OCI-M2 (cell line): ENCODE measurements around the gene TMEM14C.

Experiments used
- DNase-seq: peaks from one replicate; lab custom pipeline; 2025; ENCODE audit not compliant: unreplicated experiment; lab: John Stamatoyannopoulos, UW

Gene TMEM14C

DNA sequence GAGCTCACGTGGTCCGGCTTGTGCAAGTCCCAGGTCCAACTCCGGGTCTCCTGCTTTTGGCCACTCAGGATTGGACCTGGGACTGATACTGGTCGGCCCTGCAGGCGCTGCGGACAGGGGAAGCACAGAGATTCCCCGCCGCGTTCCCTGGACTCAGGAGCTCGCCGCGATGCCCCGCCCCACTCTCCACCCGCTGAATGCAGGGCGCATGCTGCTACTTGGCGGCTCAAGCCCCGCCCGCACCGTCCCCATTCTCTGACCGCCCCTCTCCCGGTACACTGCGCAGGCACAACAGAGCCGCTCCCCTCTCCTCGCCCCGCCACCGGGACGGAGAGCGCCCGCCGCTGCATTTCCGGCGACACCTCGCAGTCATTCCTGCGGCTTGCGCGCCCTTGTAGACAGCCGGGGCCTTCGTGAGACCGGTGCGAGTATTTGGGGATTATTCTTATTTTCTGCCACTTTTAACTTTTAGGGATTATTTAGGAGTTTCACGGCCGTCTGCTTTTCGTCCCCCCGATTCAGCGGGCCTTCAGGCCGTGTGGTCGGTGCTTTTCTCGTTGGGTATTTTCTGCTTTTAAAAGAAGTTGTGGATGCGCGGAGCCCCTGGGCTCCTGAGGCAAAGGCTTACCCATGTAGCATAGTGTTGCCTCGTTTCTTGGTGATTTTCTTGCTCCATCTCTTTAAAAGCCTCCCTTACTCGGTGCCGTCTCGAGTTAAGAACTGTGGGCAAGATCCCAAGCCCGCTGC lies at the start of gene TMEM14C:
Gene TMEM14C (plus strand): TSS at position 251 of the 747 bp plus-strand sequence. CDS start 1,544 bp downstream, outside the sequence.
- peak; percentile 88 for DNase-seq

DNA sequence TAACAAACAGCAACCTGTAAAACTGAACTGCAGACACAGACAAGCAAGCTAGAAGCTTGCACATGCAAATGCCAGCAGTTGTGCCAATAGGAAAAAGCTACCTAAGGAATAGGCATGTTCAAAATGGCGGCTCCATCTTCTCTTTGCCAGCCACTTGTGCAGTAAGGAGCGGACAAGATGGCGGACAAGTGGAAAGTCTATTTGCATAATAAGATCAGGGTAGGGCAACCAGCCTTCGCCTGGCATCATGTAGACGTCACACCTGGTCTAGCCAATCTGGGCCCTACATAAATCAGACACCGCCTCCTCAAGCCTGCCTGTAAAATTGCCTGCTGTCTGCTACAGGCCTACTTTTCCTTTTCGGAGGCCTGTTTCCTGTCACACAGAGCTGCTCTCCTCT lies 46.5 kb upstream of the TMEM14C start:
- DNase-seq: no peak

DNA sequence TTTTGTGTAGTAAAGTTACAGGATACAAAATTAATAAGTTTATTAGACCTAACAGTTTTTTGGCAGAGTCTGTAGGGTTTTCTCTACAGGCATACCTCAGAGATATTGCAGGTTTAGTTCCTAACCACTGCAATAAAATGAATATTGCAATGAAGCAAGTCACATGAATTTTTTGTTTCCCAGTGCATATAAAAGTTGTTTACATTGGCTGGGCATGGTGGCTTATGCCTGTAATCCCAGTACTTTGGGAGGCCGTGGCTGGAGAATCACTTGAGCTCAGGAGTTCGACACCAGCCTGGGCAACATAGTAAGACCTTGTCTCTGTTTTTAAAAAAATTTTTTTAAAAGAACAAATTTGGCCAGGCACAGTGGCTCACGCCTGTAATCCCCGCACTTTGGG lies 44.4 kb upstream of the TMEM14C start:
- DNase-seq: no peak

DNA sequence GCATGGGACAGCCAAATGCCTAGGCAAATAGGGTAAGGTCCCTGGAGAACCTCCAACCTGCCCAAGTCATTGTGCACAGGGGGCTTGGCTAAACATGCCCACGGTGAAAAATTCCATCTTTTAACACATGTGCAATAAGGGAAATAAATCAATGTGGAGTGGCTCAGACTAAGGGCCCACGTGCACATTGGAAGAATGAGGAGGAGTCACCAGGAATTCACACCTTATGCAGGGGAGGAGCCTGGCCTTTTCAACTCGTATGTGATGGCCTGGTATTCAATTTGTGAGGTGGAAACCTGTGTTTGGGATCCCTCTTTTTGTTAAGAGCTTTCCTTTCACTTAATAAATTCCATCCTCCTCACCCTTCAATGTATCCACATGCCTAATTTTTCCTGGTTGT lies 41.1 kb upstream of the TMEM14C start:
- no peak for DNase-seq

DNA sequence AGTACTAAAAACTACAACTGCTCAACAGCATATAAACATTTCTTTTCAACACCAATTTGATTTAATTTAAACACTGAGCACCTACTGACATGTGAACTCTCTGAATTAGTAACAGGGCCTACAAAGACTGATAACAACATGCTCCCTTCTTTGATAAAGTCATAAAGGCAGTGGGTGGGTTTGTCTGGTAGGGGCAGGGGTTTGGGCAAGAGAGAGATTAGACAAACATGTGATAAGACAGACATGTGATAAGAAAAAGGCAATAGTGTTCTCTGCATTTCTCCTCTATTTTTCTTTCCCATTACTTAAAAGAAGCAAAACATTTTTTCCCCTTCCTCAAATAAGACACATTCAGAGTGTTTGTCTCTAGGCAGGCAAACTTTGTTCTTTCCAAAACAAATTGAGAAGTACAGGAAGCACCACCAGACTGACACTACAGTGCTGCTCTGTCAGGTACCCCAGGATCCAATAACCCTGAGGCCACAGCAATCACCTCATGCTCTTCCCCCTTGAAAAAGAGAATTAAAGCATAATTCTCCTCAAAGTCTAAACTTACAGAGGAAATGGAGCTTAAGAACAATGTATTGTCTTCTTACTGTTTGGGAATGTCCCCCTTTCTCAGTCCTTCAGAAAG lies 40.4 kb upstream of the TMEM14C start:
- DNase-seq: peak; percentile 30

DNA sequence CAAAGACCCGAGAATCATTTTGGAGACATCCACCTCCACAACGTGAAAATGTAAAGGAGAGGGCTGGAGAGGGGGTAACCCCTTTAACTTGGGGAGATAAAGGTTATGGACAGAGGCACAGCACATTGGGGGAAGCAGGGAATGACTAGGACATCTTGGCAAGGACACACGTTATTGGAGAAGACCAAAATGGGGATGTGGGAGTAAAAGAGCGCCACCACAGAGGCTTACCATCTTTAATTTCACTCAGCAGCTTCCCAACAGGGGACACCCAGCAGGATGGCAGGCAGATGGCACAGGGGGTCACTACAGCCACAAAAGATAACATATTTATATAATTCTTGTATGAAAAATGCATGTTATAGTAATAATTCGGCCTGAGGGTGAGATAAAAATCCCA lies 38.3 kb upstream of the TMEM14C start:
- DNase-seq: no peak

DNA sequence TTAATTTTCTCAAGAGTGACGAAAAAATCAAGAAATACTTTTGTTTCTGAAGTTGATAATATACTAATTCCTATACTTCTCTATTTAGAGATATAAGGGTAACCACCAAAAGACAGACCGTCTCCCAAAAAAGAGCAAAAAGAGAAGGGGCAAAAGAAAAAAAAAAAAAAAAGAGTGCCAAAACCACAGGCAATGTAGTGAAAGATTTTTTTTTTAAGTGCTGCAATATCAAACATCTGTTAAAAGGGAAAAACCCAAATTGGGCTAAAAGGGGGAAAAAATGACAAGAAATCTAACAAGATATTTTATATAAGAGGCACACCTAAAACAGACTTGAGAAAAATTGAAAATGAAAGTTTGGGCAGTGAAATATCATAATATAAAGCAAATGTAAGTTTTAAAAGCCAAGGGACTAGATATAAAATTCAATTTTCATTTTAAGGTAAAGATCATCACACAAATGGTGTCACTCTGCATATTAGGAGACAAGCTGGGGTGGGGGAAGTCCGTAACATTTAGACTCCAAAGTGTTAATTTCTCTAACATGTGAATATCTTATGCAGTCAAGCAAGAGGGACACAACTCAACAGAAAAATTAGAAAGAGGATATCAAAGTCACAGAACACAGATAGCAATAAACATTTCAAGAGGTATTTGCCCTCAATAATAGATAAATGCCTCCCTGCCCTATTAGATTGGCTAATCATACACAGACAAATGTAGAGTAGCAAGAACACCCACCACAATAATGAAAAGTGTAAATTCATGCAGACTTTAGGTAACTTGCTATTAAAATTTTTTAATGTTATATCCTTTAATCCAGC lies 37.6 kb upstream of the TMEM14C start:
- DNase-seq: no peak

DNA sequence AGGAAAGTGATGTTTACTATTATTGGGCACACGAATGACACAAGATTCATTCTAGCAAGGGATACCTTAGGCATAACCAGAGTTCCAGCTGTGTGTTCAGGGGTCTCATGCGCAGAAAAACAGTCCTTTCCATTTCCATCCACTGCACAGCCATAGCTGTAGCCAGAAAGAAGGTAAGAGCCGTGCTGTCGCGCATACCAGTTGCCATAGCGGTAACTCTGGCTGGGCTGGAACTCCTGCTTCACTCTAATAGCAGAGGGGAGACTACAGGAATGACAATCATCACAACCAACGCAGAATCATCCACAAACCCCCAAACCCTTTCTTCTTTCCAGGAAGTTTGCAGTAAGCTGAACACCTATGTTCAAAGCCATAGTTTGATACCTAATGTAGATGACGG lies 36.0 kb upstream of the TMEM14C start:
- DNase-seq: no peak

DNA sequence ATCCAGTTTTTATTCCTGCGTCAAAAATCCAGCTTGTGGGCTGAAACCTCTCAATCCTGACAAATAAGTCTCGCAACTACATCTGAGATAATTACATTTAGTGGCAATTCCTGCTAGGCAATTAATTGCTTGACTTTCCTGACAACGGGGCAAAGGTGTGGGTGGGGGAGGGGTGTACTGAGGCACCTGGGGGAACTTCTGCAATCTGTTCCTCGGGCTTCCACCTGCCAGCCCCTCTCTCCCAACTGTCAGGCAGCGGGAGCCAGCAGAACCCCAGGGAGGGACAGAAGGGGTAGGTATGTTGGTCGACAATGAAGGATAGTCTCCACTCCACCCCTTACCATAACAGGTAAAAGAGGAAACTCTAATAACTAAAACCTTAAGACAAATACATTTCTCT lies 35.3 kb upstream of the TMEM14C start:
- no peak for DNase-seq

DNA sequence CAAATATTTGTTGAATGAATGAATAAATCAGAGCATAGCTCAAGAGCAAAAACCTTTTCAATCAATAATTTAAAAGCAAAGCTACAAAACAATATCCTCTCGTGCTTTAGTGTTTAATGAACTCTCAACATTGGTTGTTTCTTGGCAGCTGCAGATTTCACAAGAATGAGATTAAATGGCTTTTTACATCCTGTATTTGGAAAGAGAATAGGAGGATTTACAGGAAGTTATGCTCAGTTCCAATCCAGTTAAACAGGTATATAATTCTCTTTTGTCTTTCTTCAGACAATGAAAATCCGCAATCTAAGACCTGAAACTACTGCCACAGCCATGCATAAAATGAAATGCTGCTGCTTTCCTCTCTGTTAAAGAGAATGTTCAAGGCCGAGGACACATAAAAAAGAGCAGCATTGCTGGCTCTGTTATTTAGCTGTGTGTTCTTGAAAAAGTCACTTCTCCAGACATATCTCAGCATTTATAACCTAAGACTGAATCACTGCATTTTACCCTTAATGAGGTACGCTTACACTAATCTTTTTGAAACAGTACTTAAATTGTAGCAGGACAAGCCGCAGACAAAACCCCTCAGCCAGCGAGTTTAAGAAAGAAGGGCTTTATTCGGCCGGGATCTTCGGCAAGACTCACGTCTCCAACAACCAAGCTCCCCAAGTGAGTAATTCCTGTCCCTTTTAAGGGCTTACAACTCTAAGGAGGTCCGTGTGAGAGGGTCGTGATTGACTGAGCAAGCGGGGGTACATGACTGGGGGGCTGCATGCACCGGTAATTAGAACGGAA lies 32.0 kb upstream of the TMEM14C start:
- no peak for DNase-seq

DNA sequence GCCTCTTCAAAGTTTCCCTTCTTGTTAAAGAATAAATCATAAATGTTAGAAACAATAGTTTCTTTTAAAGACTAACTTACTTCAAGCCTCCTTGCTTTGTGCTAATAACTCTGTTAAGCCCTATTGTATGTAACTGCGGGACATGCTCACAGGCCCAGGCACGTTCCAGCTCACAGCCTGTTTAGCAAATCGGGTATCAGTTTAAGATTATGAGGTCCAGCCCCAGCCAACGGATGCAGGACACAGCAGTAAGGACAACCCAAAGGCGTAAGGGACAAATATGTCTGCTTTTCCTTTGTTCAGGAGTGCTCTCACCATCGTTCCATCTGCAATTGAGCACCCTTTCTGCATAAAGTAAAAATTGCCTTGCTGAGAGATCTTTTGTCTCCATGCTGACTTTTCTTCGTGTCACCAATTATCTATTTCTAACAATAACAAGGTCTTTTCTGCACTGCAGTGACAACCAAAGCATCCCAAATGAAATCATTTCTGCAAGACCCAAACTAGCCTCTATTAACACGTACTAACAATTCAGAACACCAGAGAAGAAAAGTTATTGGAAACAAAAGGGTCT lies 29.8 kb upstream of the TMEM14C start:
- DNase-seq: no peak

DNA sequence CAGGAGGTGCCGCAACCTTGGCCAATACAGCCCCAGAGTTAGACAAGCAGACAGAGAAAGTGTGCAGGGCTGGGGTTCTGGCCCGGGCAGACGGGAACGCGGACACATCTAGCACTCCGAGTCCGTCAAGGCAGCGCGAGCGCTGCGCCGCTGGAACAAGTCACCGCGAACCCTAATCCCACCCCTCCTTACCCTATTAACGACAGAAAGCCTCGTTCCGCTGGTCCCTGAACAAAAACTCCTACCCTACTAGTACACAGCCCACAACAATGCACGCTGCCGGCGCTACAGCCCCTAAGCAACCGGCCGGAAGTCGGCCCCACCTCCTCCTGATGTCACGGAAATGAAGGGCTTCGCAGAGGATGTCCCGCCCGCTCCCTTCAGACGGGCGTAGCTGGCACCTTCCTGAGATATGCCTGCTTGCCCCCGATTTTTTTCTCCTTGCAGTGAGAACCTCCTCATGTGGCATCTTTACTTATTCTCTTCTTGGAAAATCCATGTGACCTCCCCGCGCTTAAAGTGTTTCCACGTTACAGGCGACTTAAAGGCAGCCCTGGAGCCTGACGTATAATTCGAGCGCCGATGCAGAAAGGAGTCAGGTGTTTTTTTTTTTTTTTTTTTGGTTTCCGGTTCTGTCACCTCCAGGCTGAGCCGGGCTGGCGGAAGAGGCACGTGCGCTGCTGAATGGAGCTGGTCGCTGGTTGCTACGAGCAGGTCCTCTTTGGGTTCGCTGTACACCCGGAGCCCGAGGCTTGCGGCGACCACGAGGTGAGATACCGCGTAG lies 28.4 kb upstream of the TMEM14C start, which contains the start of the genes C6orf52 and PAK1IP1:
Gene C6orf52 (minus strand): TSS at position 315 of the 784 bp plus-strand sequence. CDS start 7,066 bp downstream, outside the sequence.
Gene PAK1IP1 (plus strand): TSS at position 671 of the 784 bp plus-strand sequence. CDS start 14 bp downstream, at position 685.
- DNase-seq: peak; percentile 78

DNA sequence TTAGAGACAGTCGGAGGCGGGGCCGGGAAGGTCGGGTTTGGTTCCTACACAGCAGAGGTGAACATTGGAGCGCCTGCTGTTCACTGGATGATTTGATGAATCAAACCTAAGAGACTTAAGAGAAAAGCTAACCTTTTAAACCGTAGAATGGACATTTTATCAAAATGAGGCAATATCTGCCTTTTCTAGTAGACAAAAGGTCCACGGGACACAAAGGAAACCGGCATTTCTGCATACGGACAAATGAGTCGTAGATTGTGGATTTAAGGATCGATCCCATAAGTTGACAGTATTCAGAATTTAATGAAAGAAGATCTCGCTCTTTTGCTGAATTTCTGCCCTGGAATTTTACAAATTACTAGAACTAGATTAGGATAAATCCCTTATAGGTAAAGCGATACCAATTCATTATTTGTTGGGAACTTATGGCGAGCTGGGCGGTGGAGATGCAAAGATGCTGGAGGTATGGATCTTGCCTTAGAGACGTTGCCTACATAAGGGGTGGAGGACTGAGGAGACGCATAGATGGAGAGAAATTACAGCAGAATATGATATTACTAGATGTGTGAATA lies 27.7 kb upstream of the TMEM14C start:
- no peak for DNase-seq

DNA sequence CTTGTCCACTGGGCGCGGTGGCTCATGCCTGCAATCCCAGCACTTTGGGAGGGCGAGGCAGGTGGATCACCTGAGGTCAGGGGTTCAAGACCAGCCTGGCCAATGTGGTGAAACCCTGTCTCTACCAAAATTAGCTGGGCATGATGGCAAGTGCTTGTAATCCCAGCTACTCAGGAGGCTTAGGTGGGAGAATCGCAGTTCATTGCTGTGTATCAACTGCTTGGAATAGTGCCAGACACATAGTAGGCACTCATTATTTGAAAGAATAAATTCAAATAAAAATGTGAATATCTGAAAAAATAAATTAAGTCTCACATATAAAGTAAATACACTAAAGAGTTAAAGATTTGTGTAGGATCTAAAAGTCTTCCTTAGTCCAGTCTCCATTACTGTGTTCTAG lies 26.2 kb upstream of the TMEM14C start:
- DNase-seq: no peak

DNA sequence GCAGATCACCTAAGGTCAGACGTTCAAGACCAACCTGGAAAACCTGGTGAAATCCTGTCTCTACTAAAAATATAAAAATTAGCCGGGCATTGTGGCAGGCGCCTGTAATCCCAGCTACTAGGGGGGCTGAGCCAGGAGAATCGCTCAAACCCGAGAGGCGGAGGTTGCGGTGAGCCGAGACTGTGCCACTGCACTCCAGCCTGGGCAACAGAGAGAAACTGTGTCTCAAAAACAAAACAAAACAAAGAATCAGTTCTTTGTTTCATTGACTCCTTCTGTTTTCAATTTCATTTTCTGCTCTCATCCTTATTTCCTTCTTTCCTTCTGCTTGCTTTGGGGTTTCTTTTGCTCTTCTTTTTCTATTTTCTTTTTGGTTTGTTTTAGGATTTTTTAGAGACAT lies 8.9 kb upstream of the TMEM14C start:
- no peak for DNase-seq

DNA sequence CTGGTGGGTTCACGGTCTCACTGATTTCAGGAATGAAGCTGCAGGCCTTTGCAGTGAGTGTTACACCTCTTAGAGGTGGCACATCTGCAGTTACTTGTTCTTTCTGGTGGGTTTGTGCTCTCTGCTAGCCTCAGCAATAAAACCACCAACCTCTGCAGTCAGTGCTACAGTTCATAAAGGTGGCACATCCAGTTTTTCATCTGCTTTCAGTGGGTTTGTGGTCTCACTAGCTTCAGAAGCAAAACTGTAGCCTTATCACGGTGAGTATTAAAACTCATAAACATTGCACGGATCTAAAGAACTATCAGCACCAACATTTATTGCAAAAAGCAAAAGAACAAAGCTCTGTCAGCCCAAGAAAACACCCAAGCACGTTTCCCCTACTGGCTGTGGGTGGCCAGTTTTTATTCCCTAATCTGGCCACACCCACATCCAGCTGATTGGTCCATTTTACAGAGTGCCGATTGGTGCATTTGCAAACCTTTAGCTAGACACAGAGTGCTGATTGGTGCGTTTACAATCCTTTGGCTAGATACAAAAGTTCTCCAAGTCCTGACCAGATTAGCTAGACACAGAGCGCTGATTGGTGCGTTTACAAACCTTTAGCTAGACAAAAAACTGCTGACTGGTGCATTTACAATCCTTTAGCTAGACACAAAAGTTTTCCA lies 3.4 kb upstream of the TMEM14C start:
- DNase-seq: no peak

DNA sequence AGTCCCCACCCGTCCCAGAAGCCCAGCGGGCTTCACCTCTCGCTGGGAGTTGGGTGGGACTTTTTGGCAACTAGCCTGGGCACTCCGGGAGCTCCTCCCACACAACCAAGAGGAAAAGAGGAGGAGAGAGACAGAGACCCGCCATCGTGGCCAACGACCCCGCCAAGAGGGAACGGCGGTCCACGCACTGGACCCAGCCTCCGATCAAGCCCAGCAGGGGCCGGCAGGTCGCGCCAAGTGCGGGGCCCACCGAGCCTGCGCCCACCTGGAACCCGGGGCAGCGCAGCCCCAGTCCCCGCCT lies 3.0 kb upstream of the TMEM14C start:
- DNase-seq: no peak

DNA sequence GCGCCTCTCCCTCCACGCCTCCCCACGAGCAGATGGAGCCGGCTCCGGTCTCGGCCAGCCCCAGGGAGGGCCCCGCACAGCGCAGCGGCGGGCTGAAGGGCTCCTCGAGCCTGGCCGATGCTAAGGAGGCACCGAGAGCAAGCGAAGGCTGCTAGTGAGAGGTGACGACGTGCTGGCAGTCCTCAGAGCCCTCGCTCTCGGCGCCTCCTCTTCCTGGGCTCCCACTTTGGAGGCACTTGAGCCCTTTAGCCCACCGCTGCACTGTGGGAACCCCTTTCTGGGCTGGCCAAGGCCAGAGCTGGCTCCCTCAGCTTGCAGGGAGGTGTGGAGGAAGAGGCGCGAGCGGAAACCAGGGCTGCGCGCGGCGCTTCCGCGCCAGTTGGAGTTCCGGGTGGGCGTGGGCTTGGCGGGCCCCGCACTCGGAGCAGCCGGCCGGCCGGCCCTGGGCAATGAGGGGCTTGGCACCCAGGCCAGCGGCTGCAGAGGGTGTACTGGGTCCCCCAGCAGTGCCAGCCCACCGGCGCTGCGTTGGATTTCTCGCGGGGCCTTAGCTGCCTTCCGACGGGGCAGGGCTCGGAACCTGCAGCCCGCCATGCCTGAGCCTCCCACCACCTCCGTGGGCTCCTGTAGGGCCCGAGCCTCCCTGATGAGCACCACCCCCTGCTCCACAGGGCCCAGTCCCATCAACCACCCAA lies 2.5 kb upstream of the TMEM14C start:
- DNase-seq: no peak
